HL-60/S4 treated with phorbol 12-myristate 13-acetate at 8.2 ng/mL for 4 days and 3 days (cell line): Measurements from ENCODE around the gene DPP9.
"Not testable (repeated sequence)": the region's sequence is repeated elsewhere in the genome, so short reads cannot be mapped to it uniquely, and the experiment has no call there.

Source experiments
- in situ Hi-C: fragments of 300-500 bp; cut with MboI; formaldehyde crosslinking; loops from 2 replicates; pipeline ENCODE4 v1.15.0; 2022; ENCODE audit warnings: low sequenced_read_pairs

The DPP9 gene

GRCh38 chr19:4689403-4689802, 34.2 kb downstream of the DPP9 start:
- in situ Hi-C loops: no loop called here

DNA sequence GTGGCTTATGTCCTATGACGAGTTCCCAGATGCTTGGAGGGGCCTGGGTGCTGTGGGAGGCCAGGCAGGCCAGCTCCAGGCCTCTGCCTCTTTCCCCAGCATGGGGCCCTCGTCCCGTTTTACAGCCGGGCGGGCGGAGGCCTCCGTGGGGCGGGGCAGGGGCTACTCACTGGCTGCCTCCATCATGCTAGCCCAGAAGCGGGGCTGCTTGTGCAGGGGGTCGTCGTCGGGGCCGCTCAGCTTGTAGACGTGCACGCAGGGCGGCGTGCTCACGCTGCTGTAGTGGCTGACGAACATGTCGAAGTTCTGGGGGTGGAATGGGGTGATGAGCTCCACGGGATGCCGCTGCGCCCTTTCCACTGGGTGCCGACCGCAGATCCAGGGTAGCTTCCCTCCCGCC, 35.1 kb downstream of the DPP9 start:
- in situ Hi-C loops: no loop called here

- in situ Hi-C loops: no loop called here
Observed at GRCh38 chr19:4687396-4687795, 36.2 kb downstream of the DPP9 start.

DNA sequence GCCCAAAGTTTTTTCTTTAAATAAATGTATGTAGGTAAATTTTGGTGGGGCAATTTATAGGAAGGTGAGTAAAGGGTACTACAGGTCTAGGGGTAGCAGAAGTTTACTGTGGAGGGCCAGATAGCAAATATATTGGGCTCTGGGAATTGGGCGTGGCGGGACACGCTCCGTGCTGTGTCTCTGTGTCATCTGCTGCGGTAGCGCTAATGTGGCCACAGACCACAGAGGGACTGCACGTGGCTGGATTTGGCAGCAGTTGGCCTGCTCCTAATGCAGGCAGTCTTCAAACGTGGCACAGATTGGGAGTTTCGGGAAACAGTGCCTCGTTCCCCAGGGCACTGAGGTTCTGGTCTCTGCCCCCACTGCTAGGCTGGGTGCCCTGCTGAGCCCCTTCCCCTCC, 36.9 kb downstream of the DPP9 start:
- in situ Hi-C loops: no loop called here

- in situ Hi-C loops: no loop called here
Observed at GRCh38 chr19:4684312-4685095, 39.1 kb downstream of the DPP9 start.

DNA sequence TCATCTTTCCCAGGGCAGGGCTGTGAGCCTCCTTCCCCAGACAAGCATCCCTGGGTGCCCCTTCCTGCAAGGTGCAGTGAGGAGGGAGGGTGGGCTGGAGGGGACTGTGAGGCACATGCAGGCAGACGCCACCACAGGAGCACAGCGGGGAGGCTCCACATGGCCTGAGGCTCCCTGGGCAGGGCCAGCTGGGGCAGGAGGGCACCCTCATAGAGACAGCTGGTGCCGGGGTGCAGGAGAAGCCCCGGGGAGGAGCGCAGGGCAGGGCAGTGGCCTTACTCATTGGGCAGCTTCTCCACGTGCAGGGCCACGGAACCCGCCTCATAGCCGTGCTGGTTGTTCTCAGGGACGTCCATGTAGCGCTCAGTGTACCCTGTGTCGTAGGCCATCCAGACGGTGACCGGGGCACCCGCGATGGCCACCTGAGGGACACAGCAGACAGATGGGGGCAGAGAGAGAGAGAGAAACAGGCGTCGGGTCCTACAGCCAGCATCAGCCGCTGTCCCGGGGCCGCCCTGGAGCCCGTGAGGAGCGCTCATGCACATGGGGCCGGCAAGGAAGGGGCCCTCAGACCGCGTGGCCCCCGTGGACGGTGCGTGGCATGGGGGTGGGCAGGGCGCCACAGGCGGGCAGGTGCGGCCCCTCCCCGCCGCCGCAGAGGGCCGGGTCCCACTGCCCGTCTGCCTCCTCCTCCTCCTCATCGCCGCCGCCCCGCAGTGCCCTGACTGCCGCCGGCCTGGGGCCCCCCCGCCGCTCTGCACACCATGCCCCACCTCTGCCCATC, 41.0 kb downstream of the DPP9 start:
- in situ Hi-C loops: no loop called here

GRCh38 chr19:4680021-4680420, 43.6 kb downstream of the DPP9 start:
- in situ Hi-C loops: not testable (repeated sequence)

GRCh38 chr19:4678881-4679790, 44.5 kb downstream of the DPP9 start:
- in situ Hi-C loops: no loop called here

DNA sequence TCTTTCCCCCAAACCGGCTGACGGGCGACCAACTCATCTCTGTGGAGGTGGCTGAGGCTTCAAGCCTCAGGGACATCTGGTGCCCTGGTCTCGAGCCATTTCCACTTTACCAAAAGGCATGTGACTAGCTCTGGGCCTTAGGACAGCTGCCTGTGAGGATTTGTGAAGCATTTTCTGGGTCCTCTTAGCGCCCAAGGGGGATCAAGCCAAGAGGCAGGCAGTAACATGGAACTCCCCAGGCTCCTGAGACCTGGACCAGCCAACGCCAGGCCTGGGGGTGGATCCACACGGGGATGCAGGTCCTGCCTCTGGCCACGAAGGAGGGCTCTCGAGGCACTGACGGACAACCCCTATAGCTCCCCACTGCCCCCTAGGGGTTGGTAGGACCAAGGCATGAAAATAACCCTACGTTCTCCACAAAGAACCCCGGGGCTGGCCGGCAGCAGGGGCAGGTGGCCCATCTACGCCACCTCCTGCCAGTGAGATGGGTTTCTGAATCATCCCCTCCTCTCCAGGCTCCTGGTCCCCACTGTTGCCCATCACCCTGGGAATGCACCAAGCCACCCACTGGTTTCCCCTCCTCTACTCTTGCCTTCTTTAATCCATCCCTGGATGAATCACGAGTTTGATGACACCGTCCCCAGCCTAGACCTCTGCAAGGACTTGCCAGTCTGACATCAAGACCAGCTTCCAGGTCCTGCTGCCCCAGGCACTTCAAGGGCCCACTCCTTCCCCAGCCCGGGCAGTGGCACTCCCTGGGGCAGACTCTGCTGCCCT, 46.5 kb downstream of the DPP9 start:
- in situ Hi-C loops: no loop called here

GRCh38 chr19:4675346-4675745, 48.3 kb downstream of the DPP9 start:
- in situ Hi-C loops: no loop called here

DNA sequence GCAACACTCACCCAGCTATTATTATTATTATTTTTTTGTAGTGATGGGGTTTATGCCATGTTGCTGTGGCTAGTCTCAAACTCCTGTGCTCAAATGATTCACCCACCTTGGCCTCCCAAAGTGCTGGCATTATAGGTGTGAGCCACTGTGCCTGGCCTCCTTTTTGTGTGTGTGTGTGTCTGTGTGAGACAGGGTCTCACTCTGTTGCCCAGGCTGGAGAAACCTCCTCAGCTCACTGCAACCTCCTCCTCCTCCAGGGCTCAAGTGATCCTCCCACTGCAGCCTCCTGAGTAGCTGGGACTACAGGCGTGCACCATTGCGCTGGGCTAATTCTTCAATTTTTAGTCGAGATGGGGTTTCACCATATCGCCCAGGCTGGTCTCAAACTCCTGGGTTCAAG, 49.9 kb downstream of the DPP9 start:
- in situ Hi-C loops: no loop called here

DNA sequence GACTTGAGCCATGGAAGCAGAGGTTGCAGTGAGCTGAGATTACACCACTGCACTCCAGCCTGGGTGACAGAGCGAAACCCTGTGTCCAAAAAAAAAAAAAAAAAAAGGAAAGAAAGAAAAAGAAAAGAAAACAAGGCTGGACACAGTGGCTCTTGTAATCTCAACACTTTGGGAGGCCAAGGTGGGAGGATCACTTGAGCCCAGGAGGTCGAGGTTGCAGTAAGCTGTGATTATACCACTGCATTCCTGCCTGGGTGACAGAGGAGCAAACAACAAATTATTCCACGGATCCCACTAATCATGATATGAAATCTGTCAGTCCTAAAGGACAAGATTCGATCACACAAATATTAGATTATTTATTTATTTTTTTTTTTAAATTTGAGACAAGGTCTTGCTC, 50.4 kb downstream of the DPP9 start:
- in situ Hi-C loops: no loop called here

DNA sequence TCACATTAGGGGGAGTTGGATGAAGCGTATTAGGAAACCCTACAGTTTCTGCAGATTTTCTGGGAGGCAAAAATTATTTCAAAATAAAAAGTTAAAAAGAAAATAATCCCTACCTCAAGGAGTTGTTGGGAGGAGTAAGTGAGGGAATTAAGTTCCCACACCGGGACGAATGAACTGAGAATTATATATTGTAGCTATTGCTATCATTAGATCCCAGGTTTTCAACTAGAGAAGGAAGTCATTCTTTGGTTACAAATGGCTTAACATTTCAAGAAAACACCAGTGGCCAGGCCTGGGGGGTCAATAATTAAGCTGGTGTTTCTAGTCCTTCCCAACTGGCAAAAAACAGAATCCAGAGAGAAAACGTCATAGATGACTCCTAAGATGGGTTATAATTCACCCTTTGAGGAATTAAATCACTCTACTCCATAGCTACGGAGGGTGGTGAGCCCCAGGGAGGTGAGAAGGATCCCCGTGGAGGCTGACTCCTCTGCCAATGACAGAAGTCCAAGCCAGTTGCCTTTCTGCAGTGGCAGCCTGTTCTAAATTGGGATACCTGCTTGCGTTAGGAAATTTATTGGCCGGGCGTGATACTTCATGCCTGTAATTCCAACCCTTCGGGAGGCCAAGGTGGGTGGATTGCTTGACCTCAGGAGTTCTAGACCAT, 52.3 kb downstream of the DPP9 start:
- in situ Hi-C loops: no loop called here

- in situ Hi-C loops: no loop called here
Observed at GRCh38 chr19:4669723-4670480, 53.7 kb downstream of the DPP9 start, which contains the start of gene MYDGF. TSS of gene MYDGF (minus strand) at chr19:4670342. CDS start at chr19:4670334, 8 bp downstream.

DNA sequence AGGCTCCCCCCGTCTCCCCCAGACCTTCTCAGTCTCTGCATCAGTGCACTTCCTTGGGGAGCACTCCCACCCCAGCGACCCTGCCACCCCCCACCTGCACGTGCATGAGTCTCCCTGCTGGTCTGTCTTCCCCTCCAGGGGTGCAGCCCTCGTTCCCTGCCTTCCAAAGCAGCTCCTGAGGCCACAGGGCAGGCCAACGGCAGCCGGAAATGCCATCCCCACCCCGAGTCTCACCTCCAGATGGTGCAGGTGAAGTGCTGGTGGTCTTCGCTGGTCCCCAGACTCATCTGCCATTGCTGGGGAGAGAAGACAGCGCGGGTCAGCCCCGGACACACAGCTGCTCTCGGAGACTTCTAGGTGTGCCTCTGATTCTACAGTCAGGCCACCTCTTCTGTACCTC, 59.0 kb downstream of the DPP9 start:
- in situ Hi-C loops: no loop called here

DNA sequence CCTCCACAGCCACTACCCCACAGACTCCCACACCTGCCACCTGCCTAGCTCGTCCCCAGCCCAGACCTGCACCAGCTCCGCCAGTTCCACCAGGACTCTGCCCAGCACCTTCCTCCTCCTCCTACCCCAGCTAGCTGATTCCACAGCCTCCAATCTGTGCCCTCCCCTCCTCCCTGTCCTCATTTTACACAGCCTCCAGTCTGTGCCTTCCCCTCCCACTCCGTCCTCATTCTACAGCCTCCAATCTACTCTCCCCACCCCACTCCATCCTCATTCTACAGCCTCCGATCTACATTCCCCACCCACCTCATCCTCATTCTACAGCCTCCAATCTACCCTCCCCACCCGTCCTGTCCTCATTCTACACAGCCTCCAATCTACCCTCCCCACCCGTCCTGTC, 60.8 kb downstream of the DPP9 start:
- in situ Hi-C loops: no loop called here

DNA sequence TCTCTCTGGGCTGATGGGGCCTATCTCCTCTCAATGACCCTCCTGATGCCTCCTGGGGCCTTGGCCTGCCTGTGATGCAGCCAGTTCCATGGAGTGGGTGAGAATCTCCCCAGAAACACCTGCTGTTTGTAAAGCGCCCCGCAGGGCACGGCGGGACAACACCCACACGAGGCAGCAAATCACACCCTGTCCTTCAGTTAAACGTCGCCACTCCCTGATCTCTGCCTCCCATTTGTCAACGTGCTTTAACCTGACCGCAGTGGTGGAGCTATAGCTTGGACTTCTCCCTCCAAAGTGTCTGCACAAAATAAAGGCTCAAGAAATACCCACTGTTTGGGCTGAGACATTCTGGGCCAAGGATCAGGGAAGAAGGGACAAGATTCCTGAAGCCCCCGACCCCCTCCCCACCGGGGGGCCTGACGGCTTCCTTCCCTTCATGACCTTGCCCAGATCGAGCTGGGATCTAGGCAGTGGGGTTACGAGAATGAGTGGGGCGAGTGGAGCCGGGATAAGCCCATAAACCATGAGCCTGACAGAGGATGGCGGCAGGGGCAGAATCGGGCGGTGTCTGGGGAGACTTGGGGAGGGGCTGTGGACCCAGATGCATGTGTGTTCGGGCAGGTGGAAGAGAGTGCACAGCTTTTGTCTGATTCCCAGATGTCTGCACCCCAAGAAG, 61.5 kb downstream of the DPP9 start:
- in situ Hi-C loops: no loop called here

- in situ Hi-C loops: no loop called here
Observed at GRCh38 chr19:4660993-4661392, 62.6 kb downstream of the DPP9 start.
